HG03575 (cell line): ENCODE measurements around the gene POGZ.
"Not testable (repeated sequence)": the region's sequence is repeated elsewhere in the genome, so short reads cannot be mapped to it uniquely, and the experiment has no call there.

Experiments
- ATAC-seq: cut with Tn5 transposase; IDR thresholded peaks from one replicate; pipeline ENCODE4 v1.9.1; 2021; ENCODE audit not compliant: unreplicated experiment, insufficient number of reproducible peaks, low FRiP score; ENCODE audit errors: extremely low read depth

The POGZ gene

DNA sequence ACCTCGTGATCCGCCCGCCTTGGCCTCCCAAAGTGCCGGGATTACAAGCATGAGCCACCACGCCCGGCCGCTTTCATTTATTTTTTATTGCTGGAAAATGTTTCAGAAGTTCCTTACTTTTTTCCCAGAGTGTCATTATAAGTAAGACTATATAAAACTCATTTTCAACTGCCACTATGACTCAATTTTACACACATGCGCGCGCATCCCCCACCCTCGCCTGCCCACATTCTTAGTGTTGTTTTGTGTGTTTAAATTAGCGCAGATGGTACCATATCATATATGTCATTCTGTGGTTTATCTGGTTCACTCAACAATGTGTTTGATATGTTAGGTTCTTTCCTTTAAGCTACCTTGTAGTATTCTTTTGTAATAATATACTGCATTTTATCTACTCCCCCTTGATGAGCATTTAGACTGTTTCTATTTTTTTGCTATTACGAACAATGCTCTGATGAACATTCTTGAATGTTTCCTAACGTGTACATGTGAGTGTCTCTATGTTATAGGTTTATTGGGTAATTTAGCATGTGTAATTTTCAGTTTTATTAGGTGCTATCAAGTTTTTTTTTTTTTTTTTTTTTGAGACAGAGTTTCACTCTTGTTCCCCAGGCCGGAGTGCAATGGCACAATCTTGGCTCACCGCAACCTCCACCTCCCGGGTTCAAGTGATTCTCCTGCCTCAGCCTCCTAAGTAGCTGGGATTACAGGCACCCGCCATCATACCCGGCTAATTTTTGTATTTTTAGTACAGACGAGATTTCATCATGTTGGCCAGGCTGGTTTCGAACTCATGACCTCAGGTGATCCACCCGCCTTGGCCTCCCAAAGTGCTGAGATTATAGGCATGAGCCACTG is 68.8 kb downstream of the POGZ start:
- ATAC-seq: not testable (repeated sequence)

DNA sequence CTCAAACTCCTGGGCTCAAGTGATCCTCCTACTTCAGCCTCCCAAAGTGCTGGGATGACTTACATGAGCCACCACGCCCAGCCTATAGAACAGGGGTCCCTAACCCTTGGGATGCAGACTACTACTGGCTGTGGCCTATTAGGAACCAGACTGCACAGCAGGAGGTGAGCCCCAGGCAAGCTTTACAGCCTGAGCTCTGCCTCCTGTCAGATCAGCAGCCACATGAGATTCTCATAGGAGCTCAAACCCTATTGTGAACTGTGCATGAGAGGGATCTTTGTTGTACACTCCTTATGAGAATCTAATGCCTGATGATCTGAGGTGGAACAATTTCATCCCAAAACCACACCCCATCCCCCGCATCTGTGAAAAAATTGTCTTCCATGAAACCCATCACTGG is 73.3 kb downstream of the POGZ start:
- no peak for ATAC-seq

DNA sequence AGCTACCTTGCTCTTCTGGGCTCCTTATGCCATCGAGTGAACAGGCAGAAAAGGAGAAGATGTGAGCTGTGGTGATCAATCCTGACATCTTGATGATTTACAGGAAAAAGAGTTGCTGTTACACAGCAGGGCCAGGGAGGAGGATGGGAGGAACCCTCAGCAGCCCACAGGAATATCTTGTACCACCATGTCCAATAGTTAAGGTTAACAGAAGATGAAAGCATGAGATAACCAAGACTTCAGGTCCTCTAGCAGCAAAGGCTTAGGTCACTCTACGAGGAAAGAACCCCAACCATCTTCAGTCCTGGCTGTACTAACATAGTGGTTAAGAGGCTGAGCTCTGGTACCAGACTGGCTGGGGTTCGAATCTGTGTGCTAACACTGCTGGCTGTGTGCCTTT is 74.7 kb downstream of the POGZ start:
- ATAC-seq: no peak

GRCh38 chr1:151377150-151377884 is 82.0 kb downstream of the POGZ start:
- no peak for ATAC-seq

DNA sequence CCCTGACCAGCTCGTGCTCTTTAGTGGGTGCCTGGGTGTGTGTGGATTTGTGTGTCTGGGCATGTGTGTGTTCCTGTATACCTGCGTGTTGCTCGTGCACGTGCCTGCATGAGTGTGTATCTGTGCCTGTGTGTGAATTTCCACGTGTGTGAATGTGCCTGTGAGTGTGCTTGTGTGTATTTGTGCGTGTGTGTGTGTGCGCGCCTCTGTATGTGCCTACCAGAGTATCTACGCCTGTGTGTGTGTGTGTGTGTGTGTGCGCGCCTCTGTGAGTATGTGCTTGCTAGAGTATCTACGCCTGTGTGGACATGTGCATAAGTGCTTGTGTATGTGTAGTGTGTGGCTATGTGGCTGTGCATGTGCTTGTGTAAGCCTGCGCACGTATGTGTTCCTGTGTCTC is 86.1 kb downstream of the POGZ start:
- ATAC-seq: no peak

- no peak for ATAC-seq
Observed at GRCh38 chr1:151372058-151372934, 87.0 kb downstream of the POGZ start, which contains the start of gene SELENBP1. Gene SELENBP1, minus strand, starts transcription at chr1:151372705. Its CDS starts 64 bp downstream, at chr1:151372641.

DNA sequence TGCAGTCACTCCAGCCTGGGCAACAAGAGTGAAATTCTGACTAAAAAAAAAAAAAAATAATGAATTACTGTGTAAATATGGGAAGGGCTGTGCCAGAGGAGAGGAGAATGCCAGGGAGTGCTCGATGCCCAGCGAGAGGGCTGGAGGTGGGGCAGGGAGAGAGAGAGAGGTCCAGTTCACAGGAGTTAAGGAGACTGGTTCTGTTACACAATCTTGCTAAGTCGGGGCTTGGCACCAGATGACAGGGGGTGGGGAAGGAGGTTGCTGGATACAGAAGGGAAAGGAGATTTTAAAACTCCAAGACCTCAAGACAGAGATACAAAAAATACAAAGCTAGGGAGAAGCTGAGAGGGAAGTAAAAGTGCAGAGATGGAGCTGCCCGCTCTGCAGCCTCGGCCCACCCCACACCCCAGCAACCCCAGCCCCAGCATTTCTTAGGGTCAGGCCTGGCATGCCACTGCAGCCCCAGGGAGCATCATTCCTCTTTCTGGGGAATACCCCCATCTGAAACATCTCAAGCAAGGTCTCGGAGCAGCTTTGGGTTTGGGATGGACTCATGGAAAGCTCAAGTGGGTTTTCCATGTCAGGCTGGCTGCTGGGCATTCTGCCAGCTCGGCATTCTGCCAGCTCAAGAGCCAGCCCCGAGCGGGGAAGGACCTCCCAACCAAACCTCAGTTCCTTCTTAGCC is 87.8 kb downstream of the POGZ start:
- ATAC-seq: no peak

DNA sequence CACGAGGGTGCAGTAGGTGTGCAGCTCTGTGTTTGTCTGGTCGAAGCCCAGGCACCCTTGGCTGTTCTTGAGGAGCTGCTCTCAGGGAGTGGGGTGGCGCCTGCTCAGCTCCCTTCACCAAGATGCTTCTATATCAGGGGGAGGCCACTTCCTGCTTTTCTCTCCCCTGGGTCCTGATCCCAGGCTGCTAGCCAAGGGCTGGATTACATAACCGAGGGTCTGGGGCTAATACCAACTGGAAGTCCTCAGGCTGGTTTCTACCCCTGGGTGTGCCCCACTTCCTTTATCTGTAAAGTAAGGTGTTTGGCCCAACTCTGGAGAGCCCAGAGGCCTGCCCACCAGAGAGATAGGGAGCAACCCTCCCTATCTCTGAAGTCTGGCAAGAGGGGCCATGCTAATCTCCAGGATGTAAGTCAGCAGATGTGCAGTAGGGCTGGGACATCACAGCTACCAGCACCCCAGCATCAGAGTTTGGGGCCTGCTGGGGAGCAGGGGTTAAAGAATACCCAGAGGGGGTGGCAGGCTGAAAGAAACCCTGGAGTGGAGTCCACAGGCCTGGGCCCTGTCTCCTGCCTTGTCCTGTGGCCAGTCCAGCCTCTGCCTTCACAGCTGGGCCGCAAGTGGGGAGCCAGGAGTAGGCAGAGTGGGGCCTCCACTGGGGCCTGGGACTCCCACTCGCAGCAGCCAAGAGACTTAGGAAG is 88.9 kb downstream of the POGZ start:
- ATAC-seq: no peak

GRCh38 chr1:151369621-151370048 is 89.7 kb downstream of the POGZ start:
- ATAC-seq: no peak

DNA sequence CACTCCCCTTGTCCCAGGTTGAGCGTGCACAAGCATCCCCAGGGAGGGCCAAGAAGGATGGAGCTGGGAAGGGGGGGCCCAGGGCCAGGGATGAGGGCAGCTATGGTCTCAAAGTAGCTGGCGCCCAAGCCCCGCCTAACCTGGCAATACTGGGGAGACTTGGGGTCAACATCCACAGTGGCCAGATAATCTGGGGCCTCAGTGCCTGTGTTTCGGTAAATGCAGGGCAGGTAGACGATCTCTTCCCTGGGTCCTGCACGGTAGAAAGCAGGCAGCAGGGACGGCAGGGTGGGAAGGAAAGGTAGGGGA is 90.0 kb downstream of the POGZ start:
- ATAC-seq: no peak

- ATAC-seq: no peak
Observed at GRCh38 chr1:151368393-151369301, 90.6 kb downstream of the POGZ start.

GRCh38 chr1:151367658-151368392 is 91.5 kb downstream of the POGZ start:
- no peak for ATAC-seq

GRCh38 chr1:151364996-151365395 is 94.3 kb downstream of the POGZ start:
- no peak for ATAC-seq

GRCh38 chr1:151362308-151363155 is 96.8 kb downstream of the POGZ start:
- no peak for ATAC-seq

GRCh38 chr1:151361883-151362282 is 97.4 kb downstream of the POGZ start:
- no peak for ATAC-seq

GRCh38 chr1:151356696-151357095 is 102.6 kb downstream of the POGZ start:
- ATAC-seq: no peak
